ENCODE results near the gene TTC29. TPM values are rescaled to one million over a fixed set of nuclear protein-coding genes. Genes with fewer than 3 reads are reported as not detected.

Gene TTC29
- total and polyA plus RNA-seq, 2 donors (not counting 1 experiment from before 2014, with no cell fraction given), result not detected

- ChIA-PET CTCF (no interaction called here), POLR2A (no interaction called here)
- peaks cover 4% of the 10 kb centered on the region for H3K27me3 Mint-ChIP-seq
- Histone ChIP-seq H3K36me3 (replicated peaks in 1 of 2; ENCODE audit: control extremely low read depth in 1 of 2, control insufficient read depth in 1 of 2, extremely low read depth in 1 of 2, insufficient read depth in 2 of 2, low read length in 1 of 2) (no peaks in the 10 kb centered on the region), H3K27me3 (replicated peaks in 1 of 4; ENCODE audit: control extremely low read depth in 1 of 4, control insufficient read depth in 3 of 4, insufficient read depth in 4 of 4, low read length in 3 of 4) (no peaks in the 10 kb centered on the region), H4K20me1 (ENCODE audit: control insufficient read depth, insufficient read depth, low read length, poor library complexity, severe bottlenecking) (no peaks in the 10 kb centered on the region), H3K4me1 (ENCODE audit: control insufficient read depth in 2 of 2, insufficient read depth in 2 of 2, low read length in 2 of 2) (no peaks in the 10 kb centered on the region), H3K27ac (ENCODE audit: low read length in 2 of 2) (no peak overlapping the region), H3K9me3 (ENCODE audit: control extremely low read depth in 1 of 3, control insufficient read depth in 2 of 3, insufficient read depth in 1 of 3, low read length in 2 of 3) (no peaks in the 10 kb centered on the region), H3K4me3 (ENCODE audit: control extremely low read depth in 1 of 5, extremely low read depth in 1 of 5, insufficient read depth in 1 of 5, low read depth in 2 of 5, low read length in 4 of 5) (no peak overlapping the region), H3K9ac (ENCODE audit: low read length) (no peak overlapping the region), H3K4me2 (replicated peaks; ENCODE audit: low read depth, low read length, poor library complexity, severe bottlenecking) (no peak overlapping the region), H3K79me2 (ENCODE audit: control insufficient read depth, insufficient read depth, low read length) (no peaks in the 10 kb centered on the region), H2AFZ (ENCODE audit: insufficient read depth, low read depth, low read length, poor library complexity, severe bottlenecking) (no peak overlapping the region)
- no peaks in the 10 kb centered on the region for H3K9me3 Mint-ChIP-seq (ENCODE audit: insufficient read depth)
- intact Hi-C loops (cut with micrococcal nuclease), result no loop called here
- TF ChIP-seq CTCF (IDR thresholded peaks at IDR 0.05), result no peak
- no peak for TF ChIP-seq EZH2 (IDR thresholded peaks at IDR 0.05; ENCODE audit: borderline replicate concordance, insufficient read depth, low read depth, low read length, poor library complexity, severe bottlenecking)
- DNase-seq (no peak), ATAC-seq (ENCODE audit: low read depth) (no peak)
- no peak overlapping the region for H3K27ac Mint-ChIP-seq
- WGBS (ENCODE audit: insufficient coverage), result no CpG with 5 or more reads among the region's 6 CpGs
- no peaks in the 10 kb centered on the region for H3K4me1 Mint-ChIP-seq
- no peak overlapping the region for H3K4me3 Mint-ChIP-seq
Measured at GRCh38 chr4:146846882-146847281, 98.8 kb downstream of the TTC29 start.

- intact Hi-C loops (cut with micrococcal nuclease), result no loop called here
- Histone ChIP-seq H3K36me3 (replicated peaks in 1 of 2; ENCODE audit: control extremely low read depth in 1 of 2, control insufficient read depth in 1 of 2, extremely low read depth in 1 of 2, insufficient read depth in 2 of 2, low read length in 1 of 2) (no peaks in the 10 kb centered on the region), H3K27me3 (replicated peaks in 1 of 4; ENCODE audit: control extremely low read depth in 1 of 4, control insufficient read depth in 3 of 4, insufficient read depth in 4 of 4, low read length in 3 of 4) (no peaks in the 10 kb centered on the region), H3K79me2 (ENCODE audit: control insufficient read depth, insufficient read depth, low read length) (no peaks in the 10 kb centered on the region), H4K20me1 (ENCODE audit: control insufficient read depth, insufficient read depth, low read length, poor library complexity, severe bottlenecking) (no peaks in the 10 kb centered on the region), H3K4me1 (ENCODE audit: control insufficient read depth in 2 of 2, insufficient read depth in 2 of 2, low read length in 2 of 2) (no peaks in the 10 kb centered on the region), H3K9ac (ENCODE audit: low read length) (no peak overlapping the region), H3K4me2 (replicated peaks; ENCODE audit: low read depth, low read length, poor library complexity, severe bottlenecking) (no peak overlapping the region), H3K9me3 (ENCODE audit: control extremely low read depth in 1 of 3, control insufficient read depth in 2 of 3, insufficient read depth in 1 of 3, low read length in 2 of 3) (no peaks in the 10 kb centered on the region), H3K27ac (ENCODE audit: low read length in 2 of 2) (no peak overlapping the region), H3K4me3 (ENCODE audit: control extremely low read depth in 1 of 5, extremely low read depth in 1 of 5, insufficient read depth in 1 of 5, low read depth in 2 of 5, low read length in 4 of 5) (no peak overlapping the region), H2AFZ (ENCODE audit: insufficient read depth, low read depth, low read length, poor library complexity, severe bottlenecking) (no peak overlapping the region)
- H3K9me3 Mint-ChIP-seq (ENCODE audit: insufficient read depth), result no peaks in the 10 kb centered on the region
- H3K27me3 Mint-ChIP-seq, result peaks cover 4% of the 10 kb centered on the region
- POLR2A ChIA-PET, result no interaction called here
- no peak overlapping the region for H3K4me3 Mint-ChIP-seq
- 54% methylated on average over 2 of the region's 4 CpGs for WGBS (ENCODE audit: insufficient coverage)
- DNase-seq, result no peak
- H3K27ac Mint-ChIP-seq, result no peak overlapping the region
- no peak for TF ChIP-seq CTCF (IDR thresholded peaks at IDR 0.05)
- no peak for ATAC-seq (ENCODE audit: low read depth)
- no peaks in the 10 kb centered on the region for H3K4me1 Mint-ChIP-seq
- CTCF ChIA-PET, result no interaction called here
Measured at GRCh38 chr4:146844761-146845160, 100.9 kb downstream of the TTC29 start.
